Retina (tissue), 1 donor: ENCODE measurements around the gene FBXO10.
A peak's percentile ranks its signal among the peaks of the same experiment; 100 is the strongest.

ENCODE experiments used
- DNase-seq: peaks from one replicate; pipeline ENCODE4 v3.0.0-alpha.2; 2016

The FBXO10 gene

DNA sequence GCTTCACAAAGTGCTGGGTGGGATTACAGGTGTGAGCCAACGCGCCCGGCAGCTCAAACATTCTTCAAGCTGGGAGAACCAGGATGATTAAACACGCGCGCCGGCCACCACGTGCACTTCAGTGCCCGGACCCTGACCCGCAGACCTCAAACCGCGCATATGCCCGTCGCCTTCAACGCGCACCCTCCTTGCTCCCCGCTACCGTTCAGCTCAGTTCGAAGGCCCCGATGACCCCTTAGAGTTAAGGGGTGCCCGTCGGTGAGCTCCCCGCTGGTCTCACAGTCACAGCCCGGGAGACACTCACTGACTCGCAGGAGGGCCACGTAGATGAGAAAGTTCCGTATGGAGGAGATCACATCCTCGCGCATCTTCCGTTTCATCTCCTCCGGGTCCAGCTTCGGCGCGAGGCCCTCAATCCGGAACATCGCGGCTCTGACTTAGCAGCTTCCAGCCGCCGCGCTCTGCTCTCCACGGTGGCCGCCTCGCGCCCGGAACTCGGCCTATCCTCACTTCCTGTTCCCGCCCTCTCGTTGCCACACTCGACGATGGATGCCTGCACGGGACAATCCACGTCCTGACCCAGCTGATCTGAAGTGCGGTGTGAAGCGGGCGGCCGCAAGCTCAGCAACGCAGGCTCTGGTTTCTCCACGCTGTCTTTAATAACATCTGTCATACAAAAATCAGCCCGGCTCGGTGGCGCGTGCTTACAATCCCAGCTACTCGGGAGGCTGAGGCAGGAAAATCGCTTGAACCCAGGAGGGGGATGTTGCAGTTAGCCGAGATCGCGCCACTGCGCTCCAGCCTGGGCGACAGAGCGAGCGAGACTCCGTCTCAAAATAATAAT, 16.1 kb upstream of the FBXO10 start, which contains the start of gene TOMM5:
Gene TOMM5, minus strand, starts transcription at position 490 of the 844 bp plus-strand sequence. Its CDS starts 65 bp downstream, at position 425.
- peak; percentile 95 for DNase-seq

DNA sequence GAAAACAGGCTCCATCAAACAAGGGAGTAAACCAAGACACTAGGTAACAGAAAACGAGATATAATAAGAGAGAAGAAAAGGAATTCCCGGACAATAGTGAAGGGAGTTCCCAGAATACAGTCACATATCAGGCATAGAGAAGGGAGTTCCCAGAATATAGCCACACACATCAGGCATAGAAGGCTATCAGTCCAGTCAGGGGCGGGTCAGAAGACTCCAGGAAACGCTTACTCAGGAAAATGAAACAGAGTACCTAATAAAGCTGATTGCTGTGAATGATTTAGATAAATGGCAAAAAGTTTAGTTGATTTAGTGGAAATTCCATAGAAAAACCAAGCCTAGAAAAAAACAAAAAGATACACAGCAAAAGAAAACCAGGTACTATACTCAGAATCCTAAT, 11.3 kb upstream of the FBXO10 start:
- DNase-seq = no peak

DNA sequence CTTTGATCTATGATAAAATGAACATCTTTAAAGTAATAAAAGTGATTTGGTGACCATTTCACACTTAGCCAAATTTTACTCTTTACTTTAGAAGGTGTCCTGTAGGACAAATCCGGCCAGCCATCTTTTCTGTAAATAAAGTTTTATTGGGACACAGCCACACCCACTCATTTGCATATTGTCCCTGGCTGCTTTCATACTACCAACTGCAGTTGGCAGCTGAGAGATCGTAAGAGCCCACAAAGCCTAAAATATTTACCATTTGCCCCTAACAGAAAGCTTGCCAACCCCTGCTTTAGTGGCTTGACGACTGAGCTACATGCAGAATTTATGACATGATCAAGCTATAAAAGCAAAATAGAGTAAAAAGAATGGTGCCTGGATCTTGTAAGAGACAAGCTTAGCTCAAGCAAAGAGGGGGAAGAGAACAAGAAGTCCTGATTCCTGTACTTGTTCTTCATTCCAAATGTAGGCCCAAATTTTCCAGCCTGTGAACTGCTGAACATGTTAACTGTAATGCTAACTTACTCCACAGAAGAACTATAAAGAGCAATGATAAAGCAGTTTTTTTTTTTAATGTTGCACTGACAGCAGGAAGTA, 7.4 kb upstream of the FBXO10 start:
- no peak for DNase-seq

DNA sequence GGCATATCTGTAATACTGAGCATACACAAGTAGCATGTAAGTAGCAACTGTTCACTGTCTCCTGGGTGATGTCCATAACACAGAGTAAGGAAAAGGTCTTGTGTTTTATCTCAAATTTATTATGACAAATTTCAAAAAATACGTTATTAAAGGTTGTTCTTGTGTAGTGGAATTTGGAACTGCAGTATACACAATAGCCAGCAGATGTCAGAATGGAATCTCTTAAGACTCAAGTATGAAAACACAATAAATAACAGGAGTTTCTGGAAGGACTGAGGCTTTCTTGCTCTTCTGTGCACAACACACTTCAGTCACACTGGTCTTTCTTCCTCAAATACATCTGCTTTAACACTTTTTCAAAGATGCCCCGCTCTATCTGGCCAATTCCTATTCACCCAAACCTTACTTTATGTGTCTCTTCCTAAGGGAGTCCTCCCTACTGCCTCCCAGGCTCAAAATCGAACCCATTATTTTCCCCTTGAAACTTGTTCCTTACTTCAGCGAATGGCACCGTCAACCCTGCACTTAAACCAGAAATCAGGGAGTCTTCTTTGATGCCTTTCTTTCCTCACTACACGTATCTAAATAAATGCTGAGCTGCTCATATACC, 6.5 kb upstream of the FBXO10 start:
- DNase-seq = no peak

DNA sequence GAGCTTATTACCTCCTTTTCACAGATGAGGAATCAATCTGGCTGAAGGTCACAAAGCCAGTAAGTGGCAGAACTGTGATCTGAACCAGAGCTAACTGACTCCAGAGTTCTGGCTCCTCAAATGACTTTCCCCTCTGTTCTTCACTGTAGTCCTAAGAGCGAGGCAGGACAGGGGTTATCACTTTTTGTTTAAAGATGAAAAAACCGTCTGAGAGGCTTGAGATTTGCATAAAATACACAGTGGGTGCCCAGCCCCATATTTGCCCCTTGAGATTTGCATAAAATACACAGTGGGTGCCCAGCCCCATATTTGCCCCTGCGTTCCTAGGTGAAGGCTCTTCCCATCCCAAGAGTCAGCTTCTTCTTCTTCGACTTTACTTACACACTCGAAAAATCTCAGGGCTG, 667 bp downstream of the FBXO10 start:
- no peak for DNase-seq

DNA sequence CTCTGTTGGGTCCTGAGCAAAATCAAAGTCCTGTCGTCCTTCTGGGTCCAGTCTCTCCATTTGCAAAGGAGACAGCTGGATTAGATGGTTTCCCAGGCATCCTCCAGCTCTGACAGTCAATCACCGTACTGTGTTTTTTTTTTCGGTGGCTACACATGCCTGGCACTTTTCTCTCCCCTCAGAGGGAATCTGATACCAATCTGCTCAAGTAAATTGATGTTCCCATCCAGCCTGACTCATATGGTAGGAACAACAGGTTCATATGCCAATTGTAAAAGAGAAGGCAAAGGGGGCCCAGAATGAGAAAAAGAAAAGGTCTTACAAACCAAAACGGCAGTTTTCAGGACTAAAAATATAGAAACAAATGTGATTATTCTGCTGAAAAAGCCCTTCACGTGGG, 1.2 kb downstream of the FBXO10 start:
- DNase-seq = no peak

DNA sequence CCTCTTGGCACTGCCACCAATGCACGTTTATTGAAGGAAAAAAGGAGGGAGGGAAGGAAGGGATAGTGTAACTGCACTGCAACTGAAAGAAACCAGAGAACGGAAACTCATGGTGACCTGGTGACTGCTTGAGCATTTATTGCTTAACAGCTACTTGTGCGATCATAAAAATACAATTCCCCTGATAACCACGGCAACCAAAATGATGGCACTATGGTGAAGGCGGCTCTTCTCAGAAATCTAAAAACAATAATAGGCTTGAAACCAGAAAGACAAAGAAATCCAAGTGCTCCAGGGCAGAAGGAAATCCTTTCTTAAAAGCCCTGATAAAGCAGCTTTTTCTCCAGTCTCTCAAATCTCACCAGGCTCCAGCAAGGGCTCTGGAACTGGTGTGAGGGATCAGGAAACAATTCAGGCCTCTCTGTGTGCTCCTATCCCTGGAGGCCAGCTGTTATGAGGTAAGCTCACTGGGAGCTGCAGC, 1.9 kb downstream of the FBXO10 start:
- no peak for DNase-seq

DNA sequence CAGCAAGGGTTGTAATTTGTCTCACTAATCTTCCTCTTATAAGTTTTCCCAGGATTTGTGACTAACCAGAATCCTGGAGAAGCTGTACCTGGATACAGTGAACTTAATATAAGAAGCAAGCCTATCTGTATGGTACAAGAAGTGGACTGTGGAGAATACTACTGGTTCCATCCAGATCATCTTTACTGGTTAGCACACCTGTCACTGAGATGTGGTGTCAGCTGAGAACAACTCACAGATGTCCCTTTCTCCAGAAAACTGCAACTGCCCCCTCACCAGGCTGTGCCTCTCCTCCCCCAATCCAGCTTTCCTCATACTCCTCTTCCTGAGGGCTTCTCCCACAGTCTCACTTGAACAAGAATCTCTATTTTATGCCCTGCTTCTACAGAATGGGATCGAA, 4.9 kb downstream of the FBXO10 start:
- DNase-seq = no peak

DNA sequence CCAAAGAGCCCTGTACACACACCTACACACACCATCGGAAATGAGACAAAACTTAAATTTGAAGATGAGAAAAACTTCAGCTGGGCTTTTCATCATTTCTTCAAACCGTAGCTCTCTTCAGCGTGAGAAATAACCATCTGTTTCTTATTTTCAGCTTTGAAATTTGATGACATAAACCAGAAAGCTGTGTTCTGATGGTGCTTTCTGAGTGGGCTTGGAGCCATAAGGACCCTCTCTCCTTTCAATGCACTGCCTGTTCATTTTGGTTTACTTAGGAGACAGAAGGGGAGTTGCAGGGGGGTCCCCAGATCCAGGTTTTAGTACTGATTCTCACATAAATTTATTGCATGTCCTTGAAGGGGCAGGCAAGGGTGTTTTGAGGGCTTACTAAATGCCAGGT, 9.5 kb downstream of the FBXO10 start:
- no peak for DNase-seq

DNA sequence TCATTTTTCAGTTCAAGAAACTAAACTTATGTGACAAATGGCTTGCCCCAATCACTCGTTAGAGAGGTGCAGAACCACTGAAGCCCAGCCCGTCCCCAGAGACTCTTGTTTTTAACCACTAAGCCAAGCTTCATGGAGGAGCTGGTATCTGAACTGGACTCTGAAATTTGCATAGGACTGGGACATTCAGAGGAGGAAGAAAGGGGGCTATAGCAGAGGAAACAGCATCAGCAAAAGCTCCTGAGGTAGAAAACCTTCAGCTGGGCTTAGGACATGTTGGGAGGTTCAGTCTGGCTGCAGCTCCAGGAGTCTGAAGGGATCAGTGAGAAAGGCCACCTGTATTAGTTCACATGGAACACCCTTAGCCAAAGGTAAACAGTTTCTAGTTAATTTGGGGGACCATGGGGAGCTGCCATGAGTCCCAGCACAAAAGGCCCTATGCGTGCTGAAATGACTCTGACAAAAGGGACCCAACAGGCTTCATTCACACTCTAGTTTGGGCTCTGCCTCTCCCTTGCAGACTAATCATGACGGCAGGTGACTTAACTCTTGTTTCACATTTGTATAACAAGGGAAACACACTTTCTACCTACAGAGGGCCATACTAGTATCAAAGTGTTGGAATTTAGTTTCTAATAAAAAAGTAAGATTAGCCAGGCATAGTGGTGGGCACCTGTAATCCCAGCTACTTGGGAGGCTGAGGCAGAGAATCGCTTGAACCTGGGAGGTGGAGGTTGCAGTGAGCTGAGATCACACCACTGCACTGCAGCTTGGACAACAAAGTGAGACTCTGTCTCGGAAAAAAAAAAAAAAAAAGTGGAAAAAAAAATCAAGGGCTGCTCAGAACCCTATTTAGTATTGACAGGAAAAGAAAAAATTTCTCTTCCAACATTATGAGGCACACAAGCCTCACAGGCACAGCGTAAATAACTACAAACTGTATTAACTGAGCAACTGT, 10.2 kb downstream of the FBXO10 start:
- DNase-seq = no peak

DNA sequence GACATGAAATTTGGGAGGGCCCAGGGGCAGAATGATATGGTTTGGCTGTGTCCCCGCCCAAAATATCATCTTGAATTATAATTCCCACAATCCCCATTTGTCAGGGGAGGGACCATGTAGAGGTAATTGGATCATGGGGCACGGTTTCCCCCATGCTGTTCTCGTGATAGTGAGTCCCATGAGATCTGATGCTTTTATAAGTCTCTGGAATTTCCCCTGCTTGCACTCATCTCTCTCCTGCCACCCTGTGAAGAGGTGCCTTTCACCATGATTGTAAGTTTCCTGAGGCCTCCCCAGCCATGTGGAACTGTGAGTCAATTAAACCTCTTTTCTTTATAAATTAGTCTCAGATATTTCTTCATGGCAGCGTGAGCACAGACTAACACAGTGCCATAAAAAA, 11.3 kb downstream of the FBXO10 start:
- no peak for DNase-seq

DNA sequence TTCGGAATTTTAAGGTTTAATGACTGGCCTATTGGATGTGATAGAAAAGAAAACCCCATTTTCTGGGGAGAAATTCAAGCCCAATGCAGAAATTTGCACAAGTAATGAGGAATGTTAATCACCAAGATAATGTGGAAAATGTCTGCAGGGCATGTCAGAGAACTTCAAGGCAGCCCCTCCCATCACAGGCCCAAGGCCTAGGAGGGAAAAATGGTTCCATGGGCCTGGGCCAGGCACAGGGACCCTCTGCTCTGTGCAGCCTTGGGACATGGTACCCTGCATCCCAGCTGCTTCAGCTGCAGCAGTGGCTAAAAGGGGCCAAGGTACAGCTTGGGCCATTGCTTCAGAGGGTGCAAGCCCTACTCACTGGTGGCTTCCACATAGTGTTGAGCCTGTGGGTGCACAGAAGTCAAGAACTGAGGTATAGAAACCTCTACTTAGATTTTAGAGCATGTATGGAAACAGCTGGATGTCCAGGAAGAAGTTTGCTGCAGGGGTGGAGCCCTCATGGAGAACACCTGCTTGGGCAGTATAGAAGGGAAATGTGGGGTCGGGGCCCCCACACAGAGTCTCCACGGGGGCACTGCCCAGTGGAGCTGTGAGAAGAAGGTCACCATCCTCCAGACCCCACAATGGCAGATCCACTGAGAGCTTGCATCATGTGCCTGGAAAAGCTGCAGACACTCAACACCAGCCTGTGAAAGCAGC, 12.2 kb downstream of the FBXO10 start:
- DNase-seq = no peak

DNA sequence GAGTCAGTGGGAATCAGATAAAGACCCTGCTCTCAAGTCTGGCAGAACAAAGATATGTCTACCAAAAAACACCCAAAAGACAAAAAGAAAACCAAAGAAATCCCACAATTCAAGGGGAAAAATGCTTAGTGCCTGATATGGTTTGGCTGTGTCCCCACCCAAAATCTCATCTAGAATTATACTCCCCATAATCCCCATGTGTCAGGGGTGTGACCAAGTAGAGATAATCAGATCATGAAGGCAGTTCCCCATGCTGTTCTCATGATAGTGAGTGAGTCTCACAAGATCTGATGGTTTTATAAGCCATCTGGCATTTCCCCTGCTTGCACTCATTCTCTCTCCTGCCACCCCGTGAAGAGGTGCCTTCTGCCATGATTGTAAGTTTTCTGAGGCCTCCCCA, 13.4 kb downstream of the FBXO10 start:
- no peak for DNase-seq

DNA sequence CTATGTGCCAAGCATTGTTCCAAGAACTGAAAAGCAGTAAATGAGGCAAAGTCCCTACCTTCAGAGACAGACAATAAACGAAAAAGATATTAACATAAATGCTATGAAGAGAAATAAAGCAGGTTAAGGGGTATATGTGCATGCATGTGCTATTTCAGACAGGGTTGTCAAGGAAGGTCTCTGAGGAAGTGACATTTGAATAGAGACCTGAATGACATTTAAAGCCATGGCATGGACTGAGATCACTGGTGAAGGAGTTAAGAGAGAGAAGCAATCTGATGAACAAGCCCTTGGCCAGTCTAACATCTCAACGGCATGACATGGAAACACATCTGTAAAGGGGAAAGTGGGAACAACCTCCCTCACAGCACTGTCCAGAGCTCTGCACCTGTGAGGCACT, 14.5 kb downstream of the FBXO10 start:
- DNase-seq = no peak

DNA sequence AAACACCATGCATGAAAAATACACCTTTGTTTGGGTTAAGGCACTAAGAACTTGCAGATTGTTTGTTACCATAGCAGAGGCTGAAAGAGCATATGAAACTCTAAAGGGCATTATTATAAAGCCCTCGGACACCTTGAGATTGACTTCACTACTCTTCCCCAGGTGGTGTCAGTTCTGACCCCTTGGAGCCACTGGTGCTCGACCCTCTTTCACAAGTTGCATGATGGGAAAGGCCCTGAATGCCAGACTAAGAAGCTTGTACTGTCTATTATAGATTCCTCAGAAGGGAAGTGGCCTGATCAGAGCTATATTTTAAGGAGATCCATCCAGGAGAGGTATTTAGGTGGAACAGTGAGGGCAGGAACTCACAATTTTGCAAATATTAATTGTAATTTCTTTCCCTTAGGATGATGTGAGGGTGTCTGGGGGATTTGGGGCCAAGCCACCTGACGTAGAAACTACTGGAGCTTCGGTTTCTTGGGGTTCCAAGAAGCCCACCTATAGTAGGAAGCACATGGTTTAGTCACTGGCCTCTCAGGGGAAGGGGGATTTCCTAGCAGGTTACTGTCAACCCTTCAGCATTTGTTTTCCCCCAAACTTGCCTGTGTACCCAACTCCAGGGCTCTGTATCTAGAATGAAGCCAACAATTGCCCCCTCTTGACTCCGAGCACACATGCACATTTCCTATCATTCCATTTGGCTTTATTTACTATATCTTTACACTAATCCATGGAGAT, 16.2 kb downstream of the FBXO10 start:
- no peak for DNase-seq

DNA sequence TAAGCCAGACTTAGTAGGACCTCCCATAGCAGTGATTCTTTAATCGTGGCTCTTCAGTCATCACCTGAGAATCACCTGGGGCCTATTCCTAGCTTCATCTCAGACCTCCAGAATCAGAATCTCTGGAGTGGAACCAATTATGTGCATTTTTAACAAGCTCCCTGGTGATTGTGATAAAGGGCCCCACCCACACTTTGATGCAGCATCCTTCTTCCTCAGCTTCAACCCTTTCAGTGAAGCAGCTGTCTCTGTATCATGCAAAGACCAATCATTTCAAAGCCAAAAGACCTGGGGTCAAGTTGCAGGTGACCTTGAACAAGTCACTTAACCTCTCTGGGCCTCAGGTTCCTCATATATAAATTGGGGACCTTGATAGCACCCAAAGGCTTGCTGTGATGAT, 17.1 kb downstream of the FBXO10 start:
- no peak for DNase-seq

DNA sequence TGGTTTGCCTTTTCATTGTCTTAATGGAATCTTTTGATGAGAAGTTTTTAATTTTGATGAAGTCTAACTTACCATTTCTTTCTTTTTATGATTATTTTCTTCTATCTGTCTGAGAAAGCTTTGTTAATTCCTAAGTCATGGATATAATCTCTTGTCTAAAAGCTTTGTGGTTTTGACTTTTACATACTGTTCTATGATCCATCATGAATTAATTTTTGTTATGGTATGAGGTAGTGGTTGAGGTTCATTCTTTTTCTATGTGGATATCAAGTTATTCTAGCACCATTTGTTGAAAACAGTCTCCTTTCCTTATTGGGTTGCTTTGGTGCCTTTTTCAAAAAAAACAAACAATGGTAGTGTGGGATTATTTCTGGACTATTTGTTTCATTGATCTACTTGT, 20.4 kb downstream of the FBXO10 start:
- no peak for DNase-seq

DNA sequence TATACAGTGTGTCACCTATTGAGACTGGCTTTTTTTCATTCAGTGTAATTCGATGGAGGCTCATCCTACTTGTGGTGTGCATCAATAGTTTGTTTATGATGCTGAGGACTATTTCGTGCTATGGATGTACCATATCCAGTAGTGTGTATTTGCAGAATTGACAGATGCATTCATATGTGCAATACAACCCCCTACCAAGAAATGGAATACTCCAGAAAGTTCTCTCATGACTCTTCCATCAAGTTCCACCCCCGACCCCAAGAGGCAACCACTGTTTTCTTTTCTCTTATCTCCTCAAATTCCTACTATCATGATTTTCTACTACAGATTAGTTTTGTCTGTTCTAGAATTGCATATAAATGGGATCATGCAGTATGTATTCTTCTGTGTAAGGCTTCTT, 21.9 kb downstream of the FBXO10 start:
- no peak for DNase-seq

DNA sequence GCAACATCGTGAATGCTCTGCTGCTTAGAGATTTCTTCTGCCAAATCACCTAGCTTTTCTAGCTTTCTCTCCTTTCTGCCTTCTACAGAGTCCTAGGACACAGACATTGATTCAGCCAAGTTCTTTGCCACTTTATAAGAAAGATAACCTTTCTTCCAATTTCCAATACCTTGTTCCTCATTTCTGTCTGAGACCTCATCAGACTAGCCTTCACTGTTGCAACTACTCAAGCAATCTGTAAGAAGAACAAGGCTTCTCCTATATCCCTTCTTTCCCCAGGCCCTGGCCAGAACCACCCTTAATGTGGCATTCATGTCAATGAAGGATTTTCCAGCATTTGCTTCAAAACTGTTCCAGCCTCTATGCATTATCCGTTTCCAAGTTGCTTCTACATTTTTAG, 24.3 kb downstream of the FBXO10 start:
- DNase-seq = no peak

DNA sequence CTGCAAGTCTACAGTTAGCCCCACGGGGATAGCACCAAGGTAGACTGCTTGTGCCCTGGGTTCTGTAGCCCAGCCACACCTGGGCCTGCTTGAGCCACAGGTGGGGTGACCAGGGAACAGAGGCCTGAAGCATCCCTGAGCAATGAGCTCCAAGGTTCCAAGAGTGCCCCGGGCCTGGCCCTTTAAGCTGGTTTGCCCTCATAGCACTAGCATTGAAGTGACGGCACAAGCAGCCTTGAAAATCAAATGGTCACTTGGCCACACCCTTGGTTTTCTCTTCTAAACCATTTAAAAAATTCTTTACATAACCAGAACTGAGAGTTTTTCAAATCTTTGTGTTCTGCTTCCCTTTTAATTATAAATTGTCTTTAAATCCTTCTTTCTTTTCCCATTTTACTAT, 24.7 kb downstream of the FBXO10 start:
- DNase-seq = no peak

DNA sequence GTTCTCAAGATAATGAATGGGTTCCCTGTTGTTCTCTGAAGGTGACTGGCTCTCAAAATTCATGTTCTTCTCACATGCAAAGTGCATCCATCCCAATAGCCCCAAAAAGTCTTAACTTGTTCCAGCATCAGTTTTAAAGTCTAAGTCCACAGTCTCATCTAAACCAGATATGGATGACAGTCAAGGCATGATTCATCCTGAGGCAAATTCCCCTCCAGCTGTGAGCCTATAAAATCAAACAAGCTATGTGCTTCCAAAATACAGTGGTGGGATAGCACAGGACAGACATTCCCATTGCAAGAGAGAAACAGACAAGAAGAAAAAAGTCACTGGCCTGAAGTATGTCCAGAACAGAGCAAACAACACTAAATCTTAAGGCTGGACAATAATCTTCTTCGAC, 25.4 kb downstream of the FBXO10 start:
- no peak for DNase-seq
